GM19455 (cell line): Measurements from ENCODE around the gene CD200R1.

ENCODE experiments used
- ATAC-seq: cut with Tn5 transposase; IDR thresholded peaks from one replicate; pipeline ENCODE4 v1.9.1; 2021; ENCODE audit not compliant: unreplicated experiment

Gene CD200R1

DNA sequence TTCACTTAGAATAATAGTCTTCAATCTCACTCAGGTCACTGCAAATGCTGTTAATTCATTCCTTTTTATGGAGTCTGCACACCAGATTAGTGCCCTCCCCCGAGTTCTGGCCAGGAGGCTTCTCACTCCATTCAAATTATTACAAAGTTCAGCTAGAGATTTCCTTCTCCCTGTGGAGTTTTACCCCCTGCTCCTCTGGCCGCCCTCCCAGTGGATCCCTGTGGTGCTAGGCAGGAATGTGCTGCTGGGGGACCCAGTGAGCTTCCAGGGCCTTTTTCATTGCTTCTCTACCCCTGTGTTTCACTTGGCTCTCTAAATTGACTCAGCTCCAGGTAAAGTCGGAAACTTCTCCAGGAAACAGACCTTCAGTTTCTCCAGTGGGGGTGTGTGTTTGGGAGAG is 85.5 kb downstream of the CD200R1 start:
- ATAC-seq: no peak

DNA sequence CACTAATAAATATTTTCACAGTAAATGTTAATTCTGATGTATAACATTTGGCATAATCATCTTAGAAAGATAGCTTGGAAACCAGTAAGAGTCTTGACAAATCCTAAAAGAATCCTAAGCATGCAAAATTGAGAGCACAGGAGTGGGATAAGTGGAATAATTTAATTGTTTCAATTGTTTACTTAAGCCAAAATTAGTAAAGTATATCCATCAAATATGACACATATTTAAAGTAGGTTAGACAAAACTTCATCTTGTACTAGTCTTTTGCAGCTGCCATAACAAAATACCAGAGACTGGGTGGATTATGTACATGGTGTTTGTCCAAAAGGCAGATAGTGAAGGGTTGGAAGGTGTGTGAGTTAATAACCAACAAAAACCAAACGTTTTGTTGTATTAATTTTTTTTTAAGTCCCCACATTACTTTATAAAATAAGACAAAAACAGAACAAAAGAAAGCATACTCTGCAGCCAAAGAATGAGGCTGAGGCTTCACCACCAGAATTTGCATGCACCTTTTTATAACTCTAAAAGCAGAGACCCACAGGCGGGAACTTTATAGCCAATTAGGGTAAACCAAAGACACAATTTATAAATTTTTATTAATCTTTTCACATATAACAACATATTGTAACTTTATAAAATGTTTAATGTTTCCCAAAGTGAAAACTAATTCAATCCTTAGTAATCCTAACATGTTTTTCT is 86.4 kb downstream of the CD200R1 start:
- no peak for ATAC-seq

DNA sequence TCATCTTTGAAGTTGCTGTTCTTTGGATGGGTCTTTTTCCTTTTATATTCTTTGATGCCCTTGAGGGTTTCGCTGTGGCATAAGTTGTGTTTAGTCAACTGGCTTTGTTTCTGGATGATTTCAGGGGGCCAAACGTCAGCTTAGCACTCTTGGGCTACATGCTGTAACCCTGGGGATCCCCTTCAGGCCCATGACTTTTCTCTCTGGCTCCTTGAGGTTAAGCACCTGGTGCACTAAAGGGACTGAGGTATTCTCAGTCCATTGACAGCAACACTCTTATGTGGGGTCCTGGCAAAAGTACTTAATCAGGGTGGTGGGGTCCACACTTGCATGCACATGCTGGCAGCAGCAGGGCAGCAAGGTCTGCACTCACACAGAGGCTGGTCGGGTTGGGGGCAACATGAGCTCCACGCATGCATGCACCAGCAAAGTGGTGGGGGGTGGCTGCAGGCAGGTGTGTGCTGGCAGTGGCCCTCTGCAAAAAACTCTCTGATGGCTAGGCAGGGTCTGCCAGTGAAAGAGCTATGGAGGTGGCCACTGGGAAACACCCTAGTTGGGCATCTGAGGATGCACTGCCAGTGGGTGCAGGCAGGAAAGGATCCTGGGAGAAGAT is 90.1 kb downstream of the CD200R1 start:
- ATAC-seq: no peak

DNA sequence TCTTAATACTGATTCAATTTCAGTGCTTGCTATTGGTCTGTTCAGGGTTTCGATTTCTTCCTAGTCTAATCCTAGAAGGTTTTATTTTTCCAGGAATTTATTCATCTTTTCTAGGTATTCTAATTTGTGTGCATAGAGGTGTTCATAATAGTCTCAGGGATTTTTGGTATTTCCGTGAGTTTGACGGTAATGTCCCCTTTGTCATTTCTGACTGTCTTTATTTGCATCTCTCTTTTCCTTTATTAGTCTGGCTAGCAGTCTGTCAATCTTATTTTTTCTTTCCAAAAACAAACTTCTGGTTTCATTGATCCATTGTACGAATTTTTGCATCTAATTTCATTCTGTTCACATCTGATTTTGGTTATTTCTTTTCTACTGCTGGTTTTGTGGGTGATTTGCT is 93.0 kb downstream of the CD200R1 start:
- no peak for ATAC-seq

DNA sequence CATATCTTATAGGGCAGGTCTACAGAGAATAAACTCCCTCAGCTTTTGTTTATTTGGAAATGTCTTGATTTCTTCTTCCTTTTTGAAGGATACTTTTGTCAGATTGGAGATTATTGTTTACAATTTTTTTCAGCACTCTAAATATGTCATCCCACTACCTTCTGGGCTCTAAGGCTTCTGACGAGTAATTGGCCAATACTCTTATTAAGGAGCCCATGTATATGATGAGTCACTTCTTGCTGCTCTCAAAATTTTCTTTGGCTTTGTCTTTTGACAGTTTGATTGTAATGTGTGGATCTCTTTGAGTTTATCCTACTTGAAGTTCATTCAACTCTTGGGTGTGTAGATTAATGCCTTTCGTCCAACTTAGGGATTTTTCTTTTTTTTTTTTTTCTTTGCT is 99.3 kb downstream of the CD200R1 start:
- no peak for ATAC-seq

DNA sequence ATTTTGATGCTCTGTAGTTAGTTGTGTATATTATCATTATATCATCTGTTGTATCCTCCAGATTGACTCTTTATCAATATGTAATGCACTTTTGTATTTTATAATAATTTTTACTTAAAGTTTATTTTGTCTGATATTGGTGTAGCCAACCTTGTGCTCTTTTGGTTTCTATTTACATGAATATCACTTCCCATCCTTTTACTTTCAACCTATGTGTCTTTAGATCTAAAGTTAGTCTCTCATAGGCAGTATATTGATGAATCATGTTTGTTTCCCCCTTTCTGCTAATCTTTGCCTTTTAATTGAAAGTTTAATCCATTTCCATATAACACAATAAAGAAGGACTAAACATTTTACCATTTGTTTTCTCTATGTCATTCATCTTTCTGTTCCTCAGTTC is 100.2 kb downstream of the CD200R1 start:
- no peak for ATAC-seq

DNA sequence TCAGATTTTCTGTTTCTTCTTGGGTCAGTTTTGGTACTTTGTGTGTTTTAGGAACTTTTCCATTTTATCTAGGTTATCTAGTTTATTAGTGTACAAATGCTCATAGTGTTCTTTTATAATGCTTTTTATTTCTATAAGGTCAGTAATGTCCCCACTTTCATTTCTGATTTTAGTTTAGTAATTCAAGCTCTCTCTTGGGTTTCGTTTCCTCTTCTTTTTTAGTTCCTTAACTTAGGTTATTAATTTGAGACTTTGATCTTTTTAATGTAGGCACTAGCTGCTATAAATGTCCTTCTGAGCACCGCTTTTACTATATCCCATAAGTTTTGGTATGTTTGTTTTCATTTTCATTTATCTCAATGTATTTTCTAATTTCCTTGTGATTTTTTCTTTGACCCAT is 101.3 kb downstream of the CD200R1 start:
- no peak for ATAC-seq

DNA sequence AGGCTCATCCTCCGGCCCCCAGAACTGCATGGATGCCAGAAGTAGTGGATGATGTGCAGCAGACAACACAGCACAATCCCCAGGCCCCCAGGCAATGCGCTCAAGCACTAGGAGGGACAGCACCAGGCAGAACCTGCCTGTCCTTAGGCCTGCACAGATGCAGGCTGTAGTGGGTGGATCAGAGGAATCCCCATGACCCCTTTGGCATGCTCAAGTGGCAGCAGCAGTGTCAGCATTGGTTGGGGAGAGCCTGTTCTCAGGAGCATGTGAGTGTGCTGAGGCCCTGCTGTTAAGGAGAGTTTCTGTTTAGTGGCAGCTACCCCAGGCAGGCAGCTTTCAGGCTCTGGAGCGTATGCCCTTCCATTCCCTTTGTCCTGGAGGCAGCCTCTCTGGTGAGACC is 103.2 kb downstream of the CD200R1 start:
- no peak for ATAC-seq
